NCI-H748 treated with DMSO at 0.1 percent for 48 hours (cell line): ENCODE measurements around the gene MPPED2.

Source experiments
- DNase-seq: peaks from one replicate; lab custom pipeline; 2025; lab: John Stamatoyannopoulos, UW

Gene MPPED2

DNA sequence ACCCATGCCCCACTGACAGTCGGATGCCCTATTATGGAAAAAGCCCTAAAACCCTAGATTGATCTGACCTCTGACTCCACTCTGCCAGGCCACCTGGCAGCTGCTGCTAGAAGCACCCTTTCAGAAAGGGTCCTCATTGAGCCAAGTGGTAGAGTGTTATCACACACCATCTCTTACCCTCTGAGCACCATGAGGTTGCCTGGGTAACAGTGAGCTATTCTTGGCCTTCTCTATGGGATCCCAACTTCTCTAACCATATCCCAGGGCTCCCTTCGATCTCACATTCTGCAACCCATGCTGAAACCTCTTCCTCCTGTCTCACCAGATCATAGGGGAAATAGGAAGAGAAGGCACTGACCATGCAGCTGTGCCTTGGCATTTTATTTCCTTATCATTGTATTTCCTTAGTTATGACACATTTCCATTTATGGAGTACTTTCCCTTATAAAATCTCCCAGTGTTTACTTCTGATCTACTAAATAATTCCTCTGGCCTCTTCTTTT is 52.7 kb downstream of the MPPED2 start:
- no peak for DNase-seq

DNA sequence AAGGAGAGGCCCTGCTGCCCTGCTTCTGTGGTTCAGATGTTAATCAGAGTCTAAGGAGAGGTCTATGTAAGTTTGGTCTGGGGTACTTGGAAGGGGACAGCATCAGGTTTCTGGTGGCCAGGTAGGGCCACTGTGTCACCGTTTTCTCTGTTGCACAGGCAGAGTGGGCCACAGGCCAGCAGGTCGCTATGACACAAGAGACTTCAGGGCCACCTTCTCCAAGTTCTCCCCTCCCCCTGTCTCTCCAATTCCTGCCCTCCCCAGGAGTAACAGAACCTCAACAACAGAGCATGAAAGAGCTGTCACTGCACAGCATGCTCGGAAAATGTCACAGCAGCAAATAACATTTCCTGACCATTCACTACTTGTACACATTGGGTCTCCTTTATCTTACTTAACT is 58.6 kb downstream of the MPPED2 start:
- no peak for DNase-seq

DNA sequence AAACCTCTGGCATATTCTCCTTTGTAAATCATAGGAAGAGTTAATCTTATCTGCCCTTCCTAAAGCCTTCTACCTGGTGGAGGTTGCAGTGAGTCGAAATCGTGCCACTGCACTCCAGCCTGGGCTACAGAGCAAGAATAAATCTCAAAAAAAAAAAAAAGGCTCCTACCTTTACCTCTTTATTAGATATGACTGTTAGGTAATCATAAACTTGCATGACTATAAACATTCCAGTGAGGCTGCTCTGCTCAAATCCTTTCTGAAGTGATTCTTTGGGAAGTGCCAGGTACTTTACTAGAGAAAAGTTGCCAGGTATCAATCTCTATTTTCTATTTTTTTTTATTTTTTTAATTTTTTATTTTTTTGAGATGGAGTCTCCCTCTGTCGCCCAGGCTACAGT is 59.6 kb downstream of the MPPED2 start:
- DNase-seq: no peak

DNA sequence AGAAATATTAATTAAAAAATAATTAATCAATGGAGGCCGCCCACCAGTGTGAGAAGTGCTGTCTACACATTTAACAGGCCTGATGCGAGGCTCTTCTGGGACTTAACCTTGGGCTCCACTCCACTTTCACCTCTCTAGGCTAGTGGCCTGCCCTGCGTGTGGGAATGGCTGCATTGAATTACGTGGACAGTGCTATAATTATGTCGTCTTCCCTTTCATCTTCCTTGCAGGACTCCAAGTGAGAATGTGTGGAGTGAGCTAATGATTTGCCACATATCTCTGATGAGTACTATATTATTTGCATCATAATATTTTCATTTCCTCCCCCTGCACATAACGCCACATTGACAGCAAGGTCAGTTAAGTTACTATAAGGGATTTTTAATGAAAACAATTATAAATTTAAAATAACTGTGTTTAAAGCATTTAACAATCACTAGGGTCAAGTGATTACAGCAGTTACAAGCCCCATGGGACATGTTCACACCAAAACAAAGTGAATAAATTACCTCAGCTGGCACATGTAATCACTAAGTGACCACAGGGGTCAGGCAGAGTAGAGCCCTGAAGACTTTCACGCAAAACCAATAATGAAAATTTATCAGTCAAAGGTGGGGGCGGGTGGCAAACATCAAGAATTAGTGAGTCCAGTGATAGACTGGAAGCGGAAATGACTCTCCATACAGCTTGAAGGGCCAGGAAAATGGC is 63.5 kb downstream of the MPPED2 start:
- DNase-seq: no peak

DNA sequence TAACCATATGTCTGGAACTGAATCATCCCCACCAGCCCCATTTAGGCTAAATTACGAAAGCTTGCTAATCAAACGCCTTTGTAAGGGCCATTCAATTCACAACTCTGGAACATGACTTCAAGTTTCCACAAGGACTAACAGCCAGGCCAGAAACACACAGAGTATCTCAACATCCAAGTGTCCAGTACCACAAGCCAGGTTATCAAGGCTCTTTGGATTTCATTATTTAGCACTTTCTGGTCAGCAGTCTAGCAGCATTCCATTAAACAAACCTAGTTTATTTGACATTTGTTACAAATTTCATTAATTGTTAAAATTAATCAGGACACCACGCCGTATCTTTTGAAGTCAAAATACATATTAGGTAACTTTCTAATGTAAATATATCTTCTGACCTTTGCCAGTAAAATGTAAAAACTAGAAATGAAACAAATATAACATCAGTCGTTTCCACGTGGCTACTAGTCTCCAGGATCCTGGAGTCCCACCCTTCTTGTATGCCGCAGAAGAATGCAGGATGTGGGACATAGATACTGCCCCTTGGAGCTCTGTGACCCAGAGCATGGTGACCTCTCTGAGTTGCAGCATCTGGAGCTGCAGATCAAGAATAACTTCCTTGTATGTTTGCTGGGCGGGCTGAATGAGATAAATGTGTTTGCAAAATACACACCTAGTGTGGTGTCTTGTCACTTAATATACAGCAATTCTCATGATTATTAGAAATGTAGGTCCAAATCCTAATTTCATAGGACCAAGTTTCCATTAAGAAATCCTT is 64.7 kb downstream of the MPPED2 start:
- DNase-seq: no peak

DNA sequence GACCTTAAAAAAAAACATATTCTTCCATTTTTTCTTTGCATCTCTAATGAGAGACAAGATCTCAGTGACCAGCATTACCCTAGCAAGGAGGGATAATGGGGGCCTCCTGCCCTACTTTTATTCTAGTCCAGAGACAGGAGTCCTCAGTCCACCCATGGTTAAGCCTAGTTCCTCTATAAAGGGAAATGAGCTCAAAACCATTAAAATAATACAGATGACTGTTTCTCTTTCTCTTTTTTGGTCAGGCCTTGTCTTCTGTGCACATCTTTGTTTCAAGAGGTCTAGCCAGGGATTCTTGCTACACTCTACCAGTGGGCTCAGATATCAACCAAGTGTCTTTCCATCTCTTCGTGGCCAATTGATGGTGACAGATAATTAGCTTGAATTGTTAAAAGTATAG is 73.1 kb downstream of the MPPED2 start:
- DNase-seq: no peak

DNA sequence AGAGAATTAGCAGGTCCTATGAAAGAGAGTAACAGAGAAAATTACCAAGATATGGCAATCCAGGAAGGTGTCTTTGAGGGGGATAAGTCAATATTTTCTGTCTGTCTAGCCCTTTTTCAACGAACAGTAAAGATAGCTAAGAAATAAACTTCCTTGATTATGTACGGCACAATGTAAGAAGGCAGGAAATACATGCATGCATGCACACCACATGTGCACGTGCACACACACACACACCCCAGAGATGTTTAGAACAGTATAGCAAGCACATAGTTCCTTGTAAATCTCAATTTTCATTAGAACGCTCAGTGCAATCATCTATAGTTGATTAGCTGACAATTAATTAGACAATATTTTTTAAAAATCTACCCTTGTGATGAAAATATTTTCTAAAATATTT is 74.7 kb downstream of the MPPED2 start:
- DNase-seq: no peak

DNA sequence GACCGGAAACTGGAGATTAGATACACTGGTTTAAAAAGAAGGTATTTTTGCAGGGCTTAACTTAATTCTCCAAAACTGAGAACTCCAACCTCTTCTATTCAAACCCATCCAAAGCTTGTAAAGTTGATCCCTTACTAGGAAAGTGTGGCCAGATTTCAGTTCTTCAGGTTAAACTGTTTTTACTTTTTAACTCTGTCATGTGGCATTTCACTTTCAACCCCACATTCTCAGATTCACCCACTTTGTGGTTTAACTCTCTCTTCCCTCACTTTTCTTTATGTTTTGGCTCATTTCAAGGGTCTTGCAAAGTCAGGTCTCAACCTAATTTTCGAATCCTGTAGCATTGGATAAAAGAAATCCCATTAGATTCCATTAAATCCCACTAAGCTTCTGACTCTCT is 75.4 kb downstream of the MPPED2 start:
- no peak for DNase-seq

DNA sequence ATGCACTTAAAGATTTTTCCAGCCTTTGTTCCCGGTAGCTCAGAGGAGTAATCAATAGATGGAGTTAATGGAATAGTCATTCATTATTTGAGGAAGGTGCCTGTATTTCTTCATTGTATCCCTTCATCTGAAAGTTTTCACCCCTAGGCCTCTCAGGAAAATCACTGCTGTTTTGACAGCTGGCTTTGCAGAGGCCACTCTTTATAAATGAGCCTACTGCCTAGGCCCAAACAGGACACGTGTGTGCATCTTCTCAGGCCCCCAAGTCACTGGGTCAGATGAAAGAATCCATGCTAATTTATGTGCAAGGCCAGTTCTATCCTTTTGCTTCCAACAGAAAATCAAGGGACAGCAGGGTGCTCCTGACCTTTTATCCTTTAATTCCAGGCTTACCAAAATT is 76.8 kb downstream of the MPPED2 start:
- no peak for DNase-seq

DNA sequence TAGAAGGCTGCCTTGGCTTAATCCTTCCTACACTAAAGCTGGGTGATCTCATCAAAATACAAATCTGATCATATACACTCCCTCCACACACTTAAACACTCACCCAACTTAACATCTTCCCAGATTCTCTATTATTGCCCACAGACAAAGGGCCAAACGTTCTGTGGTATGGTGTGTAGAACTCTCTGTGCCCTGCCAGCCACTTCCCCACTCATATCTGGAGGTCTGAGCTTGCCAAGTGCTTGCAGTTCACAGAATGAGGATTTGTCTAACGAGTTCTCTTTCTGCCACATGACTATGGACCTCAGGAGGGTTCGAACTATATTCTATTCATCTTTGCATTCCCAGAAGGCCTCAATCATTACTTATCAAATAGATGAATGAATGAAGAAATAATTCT is 77.6 kb downstream of the MPPED2 start:
- DNase-seq: no peak

DNA sequence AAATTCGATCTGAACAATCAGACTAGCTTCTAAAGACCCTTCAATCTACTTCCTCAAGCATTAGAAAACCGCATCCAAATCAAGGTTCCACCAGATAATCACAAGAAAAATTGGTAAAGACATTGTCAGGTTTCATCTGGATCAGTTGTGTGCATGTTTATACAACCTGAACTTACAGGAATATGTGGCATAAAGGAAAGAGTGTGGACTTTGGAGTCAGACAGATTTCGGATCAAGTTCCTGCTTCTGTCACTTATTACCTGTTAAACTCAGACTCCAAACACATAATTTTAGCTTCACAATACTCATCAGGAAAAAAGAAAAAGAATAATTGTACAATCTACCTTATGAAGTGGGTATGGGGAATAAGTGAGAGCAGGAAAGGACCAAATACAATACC is 80.5 kb downstream of the MPPED2 start:
- no peak for DNase-seq

DNA sequence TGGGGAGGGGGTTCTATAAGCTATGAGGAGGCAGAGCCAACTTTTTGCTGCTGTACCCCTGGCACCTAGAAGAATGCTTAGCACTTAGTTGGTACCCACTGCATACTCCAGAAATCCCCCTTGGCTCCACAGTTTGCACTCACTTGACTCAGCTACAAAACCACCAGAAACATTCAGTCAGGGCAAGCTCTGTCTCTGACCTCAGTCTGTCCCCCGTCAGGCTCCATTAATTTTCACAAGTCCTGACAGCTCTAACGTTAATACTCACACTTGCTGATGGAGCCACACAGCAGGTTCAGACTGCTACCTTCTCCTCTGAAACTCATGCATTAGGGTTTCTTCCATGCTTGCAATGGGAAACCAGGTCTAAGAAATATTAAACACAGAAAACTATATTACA is 81.7 kb downstream of the MPPED2 start:
- DNase-seq: no peak

DNA sequence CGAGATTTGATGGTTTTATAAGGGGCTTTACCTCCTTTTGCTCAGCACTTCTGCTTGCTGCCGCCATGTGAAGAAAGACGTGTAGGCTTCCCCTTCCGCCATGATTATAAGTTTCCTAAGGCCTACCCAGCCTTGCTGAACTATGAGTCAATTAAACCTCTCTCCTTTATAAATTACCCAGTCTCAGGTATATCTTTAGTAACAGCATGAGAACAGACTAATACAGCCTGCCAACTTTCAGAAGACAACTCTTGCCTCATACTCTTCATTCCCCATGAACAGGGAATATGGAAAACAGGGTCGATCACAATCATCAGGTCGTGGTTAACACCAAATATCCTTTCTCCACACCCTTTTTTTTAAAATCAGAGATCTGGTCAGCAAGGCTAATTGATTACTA is 83.0 kb downstream of the MPPED2 start:
- DNase-seq: no peak

DNA sequence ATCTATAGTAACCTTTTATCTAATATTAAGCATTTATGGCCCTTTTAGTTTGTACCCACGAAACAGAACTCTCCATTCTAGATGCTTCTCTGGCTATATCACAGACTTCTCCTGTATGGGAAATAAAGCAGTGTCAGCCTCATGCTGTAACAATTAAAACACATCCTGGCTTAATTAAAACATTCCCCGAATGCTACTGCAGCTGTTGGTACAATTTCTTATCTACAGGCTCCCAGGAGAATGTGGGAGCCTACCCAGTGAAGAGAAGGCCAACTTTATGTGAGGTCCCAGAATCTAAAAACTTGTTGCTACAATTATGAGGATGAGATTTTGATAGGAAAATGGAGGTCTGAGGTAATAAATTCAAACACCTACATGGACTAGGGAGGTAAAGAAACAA is 83.8 kb downstream of the MPPED2 start:
- DNase-seq: no peak

DNA sequence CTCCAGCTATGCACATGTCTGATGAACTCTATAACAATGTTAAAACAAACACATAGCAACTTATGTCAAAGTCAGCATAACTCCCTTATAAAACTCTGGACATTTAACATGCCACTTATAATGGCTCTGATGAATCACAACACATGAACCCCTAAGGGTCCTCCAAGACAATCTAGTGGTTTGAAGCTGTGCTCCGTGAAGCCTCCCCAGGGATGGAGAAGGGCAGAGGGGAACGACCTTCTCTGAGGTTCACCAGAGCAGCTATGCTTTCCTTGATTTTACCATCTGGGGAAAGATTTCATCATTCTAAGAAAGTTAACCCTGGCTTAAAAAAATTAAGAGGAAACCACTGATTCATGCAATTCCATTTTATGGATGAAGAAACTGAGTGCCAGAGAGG is 84.4 kb downstream of the MPPED2 start:
- no peak for DNase-seq

DNA sequence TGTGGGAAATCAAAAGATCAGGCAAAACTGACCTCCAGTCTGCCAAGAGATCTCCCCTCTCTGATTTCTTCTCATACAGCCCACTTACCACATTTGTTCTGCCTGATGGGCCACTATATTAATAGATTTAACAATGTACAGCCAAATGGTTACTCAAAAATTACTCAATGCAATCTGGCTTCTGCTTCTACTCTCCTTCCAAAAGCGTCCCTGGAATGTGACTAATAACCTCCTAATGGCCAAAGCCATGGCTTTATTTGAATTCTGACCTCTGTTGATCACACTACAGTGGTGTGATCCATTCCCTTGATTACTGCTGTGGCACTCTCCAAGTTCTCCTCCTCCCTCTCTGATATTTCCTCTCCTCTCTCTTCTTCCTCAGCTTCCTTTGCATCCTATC is 86.2 kb downstream of the MPPED2 start:
- no peak for DNase-seq

DNA sequence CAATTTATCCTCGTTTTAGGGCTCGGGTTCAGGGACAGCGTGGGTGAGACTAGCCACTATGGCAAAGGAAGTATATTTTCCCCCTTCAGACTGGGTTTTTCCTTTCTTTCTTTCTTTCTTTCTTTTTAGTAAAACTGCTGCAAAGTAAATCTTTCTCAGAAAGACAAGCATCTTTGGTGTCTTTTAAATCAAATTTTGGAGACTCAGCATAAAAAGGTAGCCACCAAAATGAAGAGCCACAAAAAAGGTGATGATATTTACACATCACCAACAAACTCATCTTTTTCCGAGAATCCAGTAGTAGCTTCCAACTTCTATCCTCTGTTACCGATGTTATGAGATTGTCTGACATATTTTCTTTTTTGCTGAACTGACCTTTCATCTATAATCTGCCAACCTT is 88.6 kb downstream of the MPPED2 start:
- DNase-seq: no peak

DNA sequence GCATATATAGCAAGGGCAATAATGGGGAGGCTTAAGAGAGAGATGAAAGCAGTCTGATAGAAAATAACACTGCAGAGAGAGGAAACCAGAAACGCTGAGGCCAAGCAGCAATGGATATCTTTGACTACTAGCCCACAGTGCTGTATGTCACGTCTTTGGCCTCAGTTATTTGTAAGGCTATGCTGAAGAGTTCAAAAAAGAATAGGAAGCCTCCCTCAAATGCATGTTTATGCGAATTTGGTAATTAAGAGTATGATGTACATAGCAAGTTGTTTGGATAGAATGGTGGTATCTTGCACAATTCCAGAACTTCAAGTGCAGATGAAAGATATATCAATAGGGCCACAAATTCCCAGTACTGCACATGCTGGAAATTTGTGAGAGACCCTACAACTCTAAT is 89.2 kb downstream of the MPPED2 start:
- no peak for DNase-seq

DNA sequence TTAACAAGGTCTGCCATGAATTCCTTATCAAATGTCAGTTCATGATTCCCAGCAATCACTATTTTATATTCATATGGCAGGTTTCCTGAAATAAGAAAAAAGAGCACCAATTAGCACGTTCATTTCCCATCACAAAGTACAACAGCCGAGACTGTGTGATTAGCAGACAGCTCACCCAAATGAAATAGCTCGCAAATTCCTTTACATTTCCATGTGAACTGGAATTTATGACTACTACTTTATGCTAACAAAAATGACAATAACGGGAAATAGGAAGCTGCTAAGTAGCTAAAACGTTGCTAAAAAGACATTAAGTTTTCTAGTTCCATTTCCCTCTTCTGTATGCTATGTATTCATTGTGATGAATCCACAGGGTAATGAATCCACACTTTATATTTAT is 90.7 kb downstream of the MPPED2 start:
- DNase-seq: no peak

DNA sequence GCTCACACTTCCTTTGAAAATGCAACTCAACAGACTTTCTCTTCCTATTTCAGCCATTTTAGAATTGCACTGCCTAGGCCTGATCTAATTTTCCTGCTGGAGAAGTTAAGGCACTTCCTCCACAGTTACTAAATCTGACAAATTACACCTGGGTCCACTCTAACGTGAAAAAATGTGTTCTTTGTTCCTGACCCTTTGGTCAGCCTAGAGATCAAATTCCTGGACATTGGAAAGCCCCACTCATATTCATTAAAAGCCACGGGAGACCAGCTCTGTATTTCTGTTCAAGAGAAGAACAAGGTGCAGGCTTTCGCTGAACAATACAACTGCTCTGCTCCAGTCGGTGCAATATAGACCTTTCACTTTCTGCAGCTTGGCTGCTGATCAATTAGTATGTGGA is 96.6 kb downstream of the MPPED2 start:
- no peak for DNase-seq

DNA sequence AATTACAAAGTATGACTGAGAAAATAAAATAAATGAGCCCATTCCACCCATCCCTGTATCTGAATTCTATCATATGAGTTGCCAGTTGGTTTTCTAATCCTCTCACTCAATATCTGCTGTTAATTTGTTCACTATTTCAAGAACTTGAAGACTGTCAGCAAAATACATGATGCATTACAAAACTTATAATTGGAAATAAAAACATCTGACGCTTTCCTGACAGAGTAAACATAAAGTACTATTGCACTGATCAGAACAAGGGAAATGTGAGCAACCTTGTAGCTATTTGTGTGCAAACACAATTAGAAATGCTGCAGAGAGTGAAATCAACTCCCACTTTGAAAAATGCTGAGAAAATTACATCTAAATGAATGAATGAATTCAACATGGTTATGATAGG is 97.1 kb downstream of the MPPED2 start:
- DNase-seq: no peak

DNA sequence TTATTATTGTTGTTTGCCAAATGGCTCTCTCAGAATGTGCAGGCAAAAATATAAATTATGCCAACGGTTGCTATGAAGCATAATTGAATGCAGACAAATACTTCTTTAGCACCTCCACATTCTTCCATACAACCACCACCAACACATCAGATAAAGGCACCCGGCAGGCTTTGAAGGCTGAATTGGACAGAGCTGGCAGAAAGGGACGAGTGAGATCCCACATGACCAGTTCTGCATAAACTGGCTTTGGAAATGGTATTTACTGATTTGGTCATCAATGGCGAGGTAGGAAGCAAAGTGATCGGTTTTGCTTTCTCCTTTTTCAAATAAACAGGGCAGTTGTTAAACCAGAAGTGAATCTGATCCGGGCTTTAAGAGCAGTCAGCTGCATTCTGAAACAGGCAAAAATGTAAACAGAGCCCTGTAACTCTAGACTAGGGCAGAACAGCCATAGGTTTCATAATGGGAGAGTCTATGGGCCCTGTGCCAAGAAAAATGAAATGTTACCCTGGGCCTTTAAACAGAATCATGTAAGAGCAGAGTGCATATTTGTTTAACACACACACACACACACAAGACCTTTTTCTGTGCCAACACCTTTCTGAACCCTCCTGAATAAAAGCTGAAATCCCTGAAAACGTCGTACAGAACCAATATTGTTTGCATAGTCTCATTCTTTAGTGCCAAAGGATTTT is 97.7 kb downstream of the MPPED2 start:
- DNase-seq: peak; percentile 91
